IPS-11a (cell line): ENCODE data around the gene MED10.
"Not testable (repeated sequence)": the region's sequence is repeated elsewhere in the genome, so short reads cannot be mapped to it uniquely, and the experiment has no call there.

ENCODE experiments used
- H3K4me3 ChIP-seq: one replicate; pipeline ENCODE4 v1.5.1; 2013; ENCODE audit warnings: low read depth, low read length, control low read depth

MED10 gene

GRCh38 chr5:6376974-6377520, 1.3 kb downstream of the MED10 start:
- peak overlapping the region; percentile 89 for H3K4me3 ChIP-seq

GRCh38 chr5:6373081-6373846, 5.1 kb downstream of the MED10 start:
- no peak overlapping the region for H3K4me3 ChIP-seq

GRCh38 chr5:6372251-6373080, 5.9 kb downstream of the MED10 start:
- no peak overlapping the region for H3K4me3 ChIP-seq

- H3K4me3 ChIP-seq, result no peak overlapping the region
Measured at GRCh38 chr5:6371079-6371810, 7.1 kb downstream of the MED10 start.

- no peak overlapping the region for H3K4me3 ChIP-seq
Measured at GRCh38 chr5:6370580-6370979, 7.8 kb downstream of the MED10 start.

GRCh38 chr5:6365977-6366590, 12.3 kb downstream of the MED10 start:
- no peak overlapping the region for H3K4me3 ChIP-seq

GRCh38 chr5:6365142-6365976, 13.0 kb downstream of the MED10 start:
- H3K4me3 ChIP-seq, result no peak overlapping the region

GRCh38 chr5:6363454-6364011, 14.8 kb downstream of the MED10 start:
- H3K4me3 ChIP-seq, result not testable (repeated sequence)

GRCh38 chr5:6362846-6363245, 15.5 kb downstream of the MED10 start:
- H3K4me3 ChIP-seq, result no peak overlapping the region

- no peak overlapping the region for H3K4me3 ChIP-seq
Measured at GRCh38 chr5:6361101-6361500, 17.2 kb downstream of the MED10 start.

- H3K4me3 ChIP-seq, result no peak overlapping the region
Measured at GRCh38 chr5:6360323-6361072, 17.8 kb downstream of the MED10 start.

GRCh38 chr5:6359555-6360322, 18.6 kb downstream of the MED10 start:
- H3K4me3 ChIP-seq, result no peak overlapping the region

- no peak overlapping the region for H3K4me3 ChIP-seq
Measured at GRCh38 chr5:6358434-6358820, 19.9 kb downstream of the MED10 start.

GRCh38 chr5:6357817-6358433, 20.4 kb downstream of the MED10 start:
- H3K4me3 ChIP-seq, result not testable (repeated sequence)

- H3K4me3 ChIP-seq, result no peak overlapping the region
Measured at GRCh38 chr5:6356578-6357164, 21.7 kb downstream of the MED10 start.

GRCh38 chr5:6355294-6355693, 23.1 kb downstream of the MED10 start:
- H3K4me3 ChIP-seq, result no peak overlapping the region

- no peak overlapping the region for H3K4me3 ChIP-seq
Measured at GRCh38 chr5:6354848-6355247, 23.5 kb downstream of the MED10 start.
